K562 (cell line): ENCODE data around the gene FIS1. TPM values are rescaled to one million over a fixed set of nuclear protein-coding genes. Genes with fewer than 3 reads are reported as not detected.

Experiments used
- ATAC-seq: fragments of 200-7000 bp; cut with Tn5 transposase; 3 replicates; pipeline ENCODE4 v1.9.1; 2020; ENCODE audit warnings: moderate library complexity
- BruUV-seq: library from RNA; stranded (reverse); fragments of 400-500 nt; replicated peaks from 2 replicates; lab custom pipeline; 2021; lab: Mats Ljungman, UMichigan
- CTCF ChIA-PET: fragments of 300-600 bp; formaldehyde crosslinking; extraction: SDS; loops from one replicate; lab custom pipeline; 2021; ENCODE audit warnings: low intra/inter-chr PET ratio; lab: Yijun Ruan, JAX
- POLR2A ChIA-PET: fragments of 300-600, 350-650 bp; sonication (Branson Sonifier 250); formaldehyde crosslinking; extraction: SDS; loops from one replicate; lab custom pipeline; 2021; ENCODE audit warnings: antibody characterized with exemption, inconsistent platforms; lab: Yijun Ruan, JAX
- DNase-seq, 4 experiments: peaks; one replicate each; pipeline versions ENCODE4 v3.0.0 to v3.0.0-alpha.2; 2011 to 2018; ENCODE audit warnings: low spot score in 3 of 4, mixed read lengths in 3 of 4; ENCODE audit errors: extremely low read depth in 1 of 4
- FAIRE-seq: peaks from 2 replicates; lab custom pipeline; 2011; peaks lifted over from hg19 to GRCh38; lab: Jason Lieb, UNC
- H2AFZ ChIP-seq: 2 replicates; pipeline ENCODE4 v1.6.0; 2011; ENCODE audit warnings: low read depth, low read length, control low read depth, inconsistent platforms
- H3K27ac ChIP-seq: fragments of 200-600 bp; 3 replicates; pipeline ENCODE4 v1.8.0; 2011; ENCODE audit warnings: low read depth, mild to moderate bottlenecking, control low read depth, inconsistent platforms, low read length, moderate library complexity, mixed read lengths; ENCODE audit errors: extremely low read depth
- H3K27me3 ChIP-seq, 2 experiments: fragments of 300-600 bp in 1 of 2; 2 replicates in 1 of 2; 3 replicates in 1 of 2; pipeline versions ENCODE4 v1.6.0 to v1.8.0; 2011; ENCODE audit warnings: inconsistent platforms in 2 of 2, low read length in 2 of 2, mild to moderate bottlenecking in 1 of 2, mixed read lengths in 1 of 2, moderate library complexity in 1 of 2; ENCODE audit not compliant: control insufficient read depth in 2 of 2, insufficient read depth in 2 of 2
- H3K36me3 ChIP-seq: fragments of 300-600 bp; 3 replicates; pipeline ENCODE4 v1.8.0; 2011; ENCODE audit warnings: mild to moderate bottlenecking, low read length, inconsistent platforms; ENCODE audit not compliant: control insufficient read depth, insufficient read depth
- H3K4me1 ChIP-seq, 2 experiments: fragments of 200-600 bp in 1 of 2; replicated peaks in 1 of 2; 2 replicates in 1 of 2; 3 replicates in 1 of 2; pipeline versions ENCODE4 v1.5.1 to v1.8.0; 2011; ENCODE audit warnings: inconsistent platforms in 2 of 2, low read length in 2 of 2, mild to moderate bottlenecking in 1 of 2, mixed read lengths in 1 of 2, moderate library complexity in 1 of 2; ENCODE audit not compliant: control insufficient read depth in 2 of 2, insufficient read depth in 2 of 2
- H3K4me2 ChIP-seq: 2 replicates; pipeline ENCODE4 v1.6.1; 2011; ENCODE audit warnings: low read length, control low read depth, inconsistent platforms, mixed read lengths; ENCODE audit not compliant: insufficient read depth
- H3K4me3 ChIP-seq: fragments of 200-600 bp; sonication (generic), shearing (Covaris generic); 2 replicates; pipeline ENCODE4 v1.5.1; 2016; ENCODE audit warnings: control low read depth, inconsistent platforms
- H3K79me2 ChIP-seq: fragments of 200-600 bp; 3 replicates; pipeline ENCODE4 v1.8.0; 2011; ENCODE audit warnings: low read length, inconsistent platforms; ENCODE audit not compliant: control insufficient read depth, insufficient read depth
- H3K9ac ChIP-seq, 2 experiments: 2 replicates each; pipeline versions ENCODE4 v1.6.0 to v1.6.1; 2011; ENCODE audit warnings: low read depth in 2 of 2, low read length in 2 of 2, control low read depth in 1 of 2, inconsistent platforms in 1 of 2, mild to moderate bottlenecking in 1 of 2, mixed read lengths in 1 of 2; ENCODE audit not compliant: insufficient read depth in 1 of 2
- H3K9me1 ChIP-seq: one replicate; pipeline ENCODE4 v1.6.0; 2011; ENCODE audit warnings: inconsistent platforms, mild to moderate bottlenecking, low read length, moderate library complexity; ENCODE audit not compliant: control insufficient read depth, insufficient read depth
- H3K9me3 ChIP-seq: replicated peaks from 2 replicates; pipeline ENCODE4 v1.5.1; 2011; ENCODE audit warnings: low read depth, low read length, inconsistent platforms; ENCODE audit not compliant: control insufficient read depth, insufficient read depth
- H4K20me1 ChIP-seq: replicated peaks from 2 replicates; pipeline ENCODE4 v1.6.1; 2011; ENCODE audit warnings: low read length, inconsistent platforms, mixed read lengths; ENCODE audit not compliant: control insufficient read depth, insufficient read depth
- ELF4 ChIP-seq: fragments of 450-650 bp; formaldehyde crosslinking; IDR thresholded peaks from 2 replicates; pipeline ENCODE4 v1.4.0; 2022; ENCODE audit warnings: missing genetic modification characterization
- FOS ChIP-seq: IDR thresholded peaks from 3 replicates; pipeline ENCODE4 v1.6.1; 2011; ENCODE audit not compliant: insufficient read length; ENCODE audit errors: extremely low read depth
- RBM17 ChIP-seq: fragments of 200-400 bp; formaldehyde crosslinking; IDR thresholded peaks from 2 replicates; pipeline ENCODE4 v1.6.1; 2017; ENCODE audit warnings: low read depth, mild to moderate bottlenecking, low read length, borderline replicate concordance
- THRAP3 ChIP-seq: fragments of 450-650 bp; IDR thresholded peaks from 2 replicates; pipeline ENCODE4 v1.6.1; 2016; ENCODE audit warnings: mild to moderate bottlenecking, inconsistent platforms, borderline replicate concordance
- whole genome bisulfite sequencing: fragments of 100-300 bp; shearing (Covaris generic); methylation state at CpG from one replicate; pipeline ENCODE4 v1.1.6; 2016; ENCODE audit warnings: low coverage, mixed read lengths; ENCODE audit not compliant: insufficient coverage; ENCODE audit errors: missing lambda C conversion rate; 5-methylcytosine and 5-hydroxymethylcytosine counted together
- in situ Hi-C: fragments of 300-500 bp; cut with MboI; formaldehyde crosslinking; loops from 4 replicates; pipeline ENCODE4 v1.15.0; 2018; ENCODE audit warnings: inconsistent platforms, mixed read lengths
- intact Hi-C: fragments of 100-400 bp; cut with micrococcal nuclease; formaldehyde crosslinking; loops from 2 replicates; pipeline ENCODE4 v1.14.2; 2022
- polyA plus RNA-seq, 8 experiments: library from polyadenylated mRNA; depleted of rRNA in 4 of 8; stranded (reverse) in 5 of 8; unstranded in 3 of 8; fragments of >200 nt; fragmentation: Nextera tagmentation in 2 of 8; fragmentation: Illumina TruSeq in 1 of 8; extraction: Ambion mirVana in 2 of 8; extraction: Trizol in 1 of 8; gene quantifications; 2 replicates each; pipeline versions ENCODE4 v1.2.1 to v1.2.3, GENCODE V29; 2011 to 2014; ENCODE audit warnings: inconsistent platforms in 1 of 8, missing spikeins in 1 of 8
- total RNA-seq, 7 experiments: library from RNA; depleted of rRNA in 6 of 7; stranded (reverse); fragments of >200 nt in 6 of 7; fragmentation: Illumina TruSeq in 2 of 7; extraction: Trizol in 2 of 7; gene quantifications; 2 replicates each; pipeline versions ENCODE4 v1.2.1 to v1.2.3, GENCODE V29; 2011 to 2021; ENCODE audit warnings: low replicate concordance in 1 of 7
- TF ChIP-seq, protein P1 (sequence below): fragments of 450-650 bp; IDR thresholded peaks from 2 replicates; pipeline ENCODE4 v1.6.1; 2017; ENCODE audit warnings: antibody characterized with exemption
- TF ChIP-seq, protein P2 (sequence below): IDR thresholded peaks from 3 replicates; pipeline ENCODE4 v1.6.1; 2011; ENCODE audit warnings: borderline replicate concordance, mild to moderate bottlenecking, moderate library complexity; ENCODE audit not compliant: insufficient read length; ENCODE audit errors: extremely low read depth

Gene FIS1
- total and polyA plus RNA-seq, 9 of the 15 experiments (the other 6 are each of a cell fraction or from before 2014, with no cell fraction given), result 86.0 to 257 (median 144) TPM

DNA sequence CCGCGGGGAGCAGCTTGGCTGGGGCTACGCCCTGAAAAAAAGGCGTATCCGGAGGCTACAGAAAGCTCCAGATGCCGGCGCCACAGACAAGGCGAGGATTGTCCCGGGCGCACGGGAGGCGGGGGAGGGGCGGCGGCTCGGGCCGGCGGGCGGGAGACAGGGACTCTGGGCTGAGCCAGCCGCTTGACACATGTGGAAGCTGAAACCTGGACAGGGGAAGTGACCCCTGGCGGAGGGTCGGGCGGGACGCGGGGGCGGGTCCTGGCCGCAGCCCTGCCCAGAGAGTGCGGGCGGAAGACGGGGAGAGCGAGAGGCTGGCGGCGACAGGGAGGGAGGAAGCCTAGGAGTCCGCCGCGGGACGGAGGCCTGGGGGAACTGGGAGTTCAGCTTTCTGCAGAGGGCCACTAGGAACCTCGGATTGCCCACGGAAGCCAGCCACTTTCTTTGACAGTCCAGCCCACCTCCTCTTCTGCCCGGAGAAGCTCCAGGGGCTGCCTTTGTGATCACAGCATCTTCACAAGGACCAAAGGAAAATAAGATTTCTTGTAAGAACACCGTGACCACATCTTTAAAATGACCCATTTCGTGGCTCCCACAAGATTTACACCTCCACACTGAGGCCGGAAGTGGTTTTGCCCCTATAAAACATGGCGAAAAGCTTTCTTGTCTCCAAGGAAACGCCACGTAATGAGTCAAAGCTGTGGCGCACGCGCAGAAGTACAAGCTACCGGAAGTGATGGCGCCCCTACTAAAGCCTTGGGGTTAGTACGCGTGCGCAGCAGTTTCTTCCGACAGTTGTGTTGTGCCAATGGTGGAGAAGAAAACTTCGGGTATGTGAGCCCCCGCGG, 27.3 kb downstream of the FIS1 start, which contains the start of the genes PLOD3 and ZNHIT1:
TSS of gene PLOD3 (minus strand) at position 194 of the 848 bp plus-strand sequence. CDS start 307 bp downstream, outside the sequence.
TSS of gene ZNHIT1 (plus strand) at position 778 of the 848 bp plus-strand sequence. CDS start at position 809, 31 bp downstream.
- peak within 1 kb of the TSS; percentile 95 for H3K27ac ChIP-seq
- peaks cover 35% of the 10 kb centered on the region; the same call in 2 of the 3 replicates for H3K36me3 ChIP-seq
- H3K4me1 ChIP-seq, result peaks cover 22 to 42% of the 10 kb centered on the region in 2 experiments
- H3K79me2 ChIP-seq, result peaks cover 46% of the 10 kb centered on the region
- ChIA-PET CTCF (interaction anchor here (0.6 to 1.0 kb wide), 3 partner anchors 25 to 604 kb away, joined by 3 read pairs; no protein-coding TSS in a partner anchor), POLR2A (interaction anchor here (0.5 to 2.4 kb wide), 18 partner anchors 10 to 122 kb away, joined by 3 to 19 read pairs (median 4); partner anchors contain the start of gene CLDN15)
- intact Hi-C loops (loop anchor here (1.0 kb wide), 1 partner anchor 25 kb away; no protein-coding TSS in a partner anchor), in situ Hi-C loops (no loop called here)
- FAIRE-seq (peak; percentile 99), DNase-seq (peak; percentile 98 to 100 (median 99)), ATAC-seq (peak; percentile 94)
- H3K9me1 ChIP-seq, result peaks cover 9% of the 10 kb centered on the region
- peak within 1 kb of the TSS; percentile 96 for H3K4me2 ChIP-seq
- peak within 1 kb of the TSS; percentile 67 for H3K4me3 ChIP-seq
- peak within 1 kb of the TSS; percentile 88 to 92 for H3K9ac ChIP-seq
- no peaks in the 10 kb centered on the region for H3K9me3 ChIP-seq
- H2AFZ ChIP-seq, result peak within 1 kb of the TSS; percentile 97
- no peaks in the 10 kb centered on the region for H3K27me3 ChIP-seq
- BruUV-seq, result no TSS peak
- H4K20me1 ChIP-seq, result no peaks in the 10 kb centered on the region
- WGBS, result under 1% methylated on average over 34 of the region's 57 CpGs
- TF ChIP-seq THRAP3 (no peak), FOS (no peak), RBM17 (no peak), ELF4 (CRISPR knock-in tag) (peak; percentile 79; the same call in 1 of the 2 replicates)
- TF ChIP-seq, protein P1, sequence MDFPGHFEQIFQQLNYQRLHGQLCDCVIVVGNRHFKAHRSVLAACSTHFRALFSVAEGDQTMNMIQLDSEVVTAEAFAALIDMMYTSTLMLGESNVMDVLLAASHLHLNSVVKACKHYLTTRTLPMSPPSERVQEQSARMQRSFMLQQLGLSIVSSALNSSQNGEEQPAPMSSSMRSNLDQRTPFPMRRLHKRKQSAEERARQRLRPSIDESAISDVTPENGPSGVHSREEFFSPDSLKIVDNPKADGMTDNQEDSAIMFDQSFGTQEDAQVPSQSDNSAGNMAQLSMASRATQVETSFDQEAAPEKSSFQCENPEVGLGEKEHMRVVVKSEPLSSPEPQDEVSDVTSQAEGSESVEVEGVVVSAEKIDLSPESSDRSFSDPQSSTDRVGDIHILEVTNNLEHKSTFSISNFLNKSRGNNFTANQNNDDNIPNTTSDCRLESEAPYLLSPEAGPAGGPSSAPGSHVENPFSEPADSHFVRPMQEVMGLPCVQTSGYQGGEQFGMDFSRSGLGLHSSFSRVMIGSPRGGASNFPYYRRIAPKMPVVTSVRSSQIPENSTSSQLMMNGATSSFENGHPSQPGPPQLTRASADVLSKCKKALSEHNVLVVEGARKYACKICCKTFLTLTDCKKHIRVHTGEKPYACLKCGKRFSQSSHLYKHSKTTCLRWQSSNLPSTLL, result no peak
- TF ChIP-seq, protein P2, sequence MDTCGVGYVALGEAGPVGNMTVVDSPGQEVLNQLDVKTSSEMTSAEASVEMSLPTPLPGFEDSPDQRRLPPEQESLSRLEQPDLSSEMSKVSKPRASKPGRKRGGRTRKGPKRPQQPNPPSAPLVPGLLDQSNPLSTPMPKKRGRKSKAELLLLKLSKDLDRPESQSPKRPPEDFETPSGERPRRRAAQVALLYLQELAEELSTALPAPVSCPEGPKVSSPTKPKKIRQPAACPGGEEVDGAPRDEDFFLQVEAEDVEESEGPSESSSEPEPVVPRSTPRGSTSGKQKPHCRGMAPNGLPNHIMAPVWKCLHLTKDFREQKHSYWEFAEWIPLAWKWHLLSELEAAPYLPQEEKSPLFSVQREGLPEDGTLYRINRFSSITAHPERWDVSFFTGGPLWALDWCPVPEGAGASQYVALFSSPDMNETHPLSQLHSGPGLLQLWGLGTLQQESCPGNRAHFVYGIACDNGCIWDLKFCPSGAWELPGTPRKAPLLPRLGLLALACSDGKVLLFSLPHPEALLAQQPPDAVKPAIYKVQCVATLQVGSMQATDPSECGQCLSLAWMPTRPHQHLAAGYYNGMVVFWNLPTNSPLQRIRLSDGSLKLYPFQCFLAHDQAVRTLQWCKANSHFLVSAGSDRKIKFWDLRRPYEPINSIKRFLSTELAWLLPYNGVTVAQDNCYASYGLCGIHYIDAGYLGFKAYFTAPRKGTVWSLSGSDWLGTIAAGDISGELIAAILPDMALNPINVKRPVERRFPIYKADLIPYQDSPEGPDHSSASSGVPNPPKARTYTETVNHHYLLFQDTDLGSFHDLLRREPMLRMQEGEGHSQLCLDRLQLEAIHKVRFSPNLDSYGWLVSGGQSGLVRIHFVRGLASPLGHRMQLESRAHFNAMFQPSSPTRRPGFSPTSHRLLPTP, result no peak
